HG03460 (cell line): Measurements from ENCODE around the gene ZNF512.
"Not testable (repeated sequence)": the region's sequence is repeated elsewhere in the genome, so short reads cannot be mapped to it uniquely, and the experiment has no call there.

Experiments used
- ATAC-seq: cut with Tn5 transposase; IDR thresholded peaks from one replicate; pipeline ENCODE4 v1.9.1; 2021; ENCODE audit not compliant: unreplicated experiment

Gene ZNF512

GRCh38 chr2:27582695-27583389, at the start of gene ZNF512:
TSS of gene ZNF512 (plus strand) at chr2:27583042. CDS start at chr2:27583113, 71 bp downstream.
- peak; percentile 88 for ATAC-seq

- ATAC-seq = no peak
These were observed 45.6 kb upstream of the ZNF512 start for GRCh38 chr2:27537287-27537686.

- ATAC-seq = not testable (repeated sequence)
These were observed 43.9 kb upstream of the ZNF512 start for GRCh38 chr2:27538839-27539450.

- not testable (repeated sequence) for ATAC-seq
These were observed 43.2 kb upstream of the ZNF512 start for GRCh38 chr2:27539649-27540048.

GRCh38 chr2:27544143-27544821, 38.6 kb upstream of the ZNF512 start:
- no peak for ATAC-seq

GRCh38 chr2:27545348-27546141, 37.3 kb upstream of the ZNF512 start:
- ATAC-seq = no peak

- no peak for ATAC-seq
These were observed 33.5 kb upstream of the ZNF512 start for GRCh38 chr2:27549303-27549702.

GRCh38 chr2:27551514-27551913, 31.3 kb upstream of the ZNF512 start:
- no peak for ATAC-seq

- no peak for ATAC-seq
These were observed 29.9 kb upstream of the ZNF512 start for GRCh38 chr2:27552941-27553340.

GRCh38 chr2:27554451-27554850, 28.4 kb upstream of the ZNF512 start:
- not testable (repeated sequence) for ATAC-seq

- ATAC-seq = no peak
These were observed 23.6 kb upstream of the ZNF512 start for GRCh38 chr2:27559228-27559627.

GRCh38 chr2:27561060-27561459, 21.8 kb upstream of the ZNF512 start:
- no peak for ATAC-seq

GRCh38 chr2:27566628-27567027, 16.2 kb upstream of the ZNF512 start:
- ATAC-seq = no peak

GRCh38 chr2:27569398-27569797, 13.4 kb upstream of the ZNF512 start:
- ATAC-seq = no peak

GRCh38 chr2:27571197-27571596, 11.6 kb upstream of the ZNF512 start:
- no peak for ATAC-seq

GRCh38 chr2:27571681-27572080, 11.2 kb upstream of the ZNF512 start:
- no peak for ATAC-seq

- ATAC-seq = no peak
These were observed 10.4 kb upstream of the ZNF512 start for GRCh38 chr2:27572439-27572838.

GRCh38 chr2:27572998-27573429, 9.8 kb upstream of the ZNF512 start:
- no peak for ATAC-seq

GRCh38 chr2:27573452-27573851, 9.4 kb upstream of the ZNF512 start:
- no peak for ATAC-seq

GRCh38 chr2:27581417-27582128, 1.3 kb upstream of the ZNF512 start:
- ATAC-seq = no peak
